ENCODE measurements around the gene PCDHGB1.
"Not testable (repeated sequence)": the region's sequence is repeated elsewhere in the genome, so short reads cannot be mapped to it uniquely, and the experiment has no call there.

PCDHGB1 gene

GRCh38 chr5:141383345-141383744 lies 33.4 kb downstream of the PCDHGB1 start:
- DNase-seq (ENCODE audit: low read depth in 2 of 2), result no peak

DNA sequence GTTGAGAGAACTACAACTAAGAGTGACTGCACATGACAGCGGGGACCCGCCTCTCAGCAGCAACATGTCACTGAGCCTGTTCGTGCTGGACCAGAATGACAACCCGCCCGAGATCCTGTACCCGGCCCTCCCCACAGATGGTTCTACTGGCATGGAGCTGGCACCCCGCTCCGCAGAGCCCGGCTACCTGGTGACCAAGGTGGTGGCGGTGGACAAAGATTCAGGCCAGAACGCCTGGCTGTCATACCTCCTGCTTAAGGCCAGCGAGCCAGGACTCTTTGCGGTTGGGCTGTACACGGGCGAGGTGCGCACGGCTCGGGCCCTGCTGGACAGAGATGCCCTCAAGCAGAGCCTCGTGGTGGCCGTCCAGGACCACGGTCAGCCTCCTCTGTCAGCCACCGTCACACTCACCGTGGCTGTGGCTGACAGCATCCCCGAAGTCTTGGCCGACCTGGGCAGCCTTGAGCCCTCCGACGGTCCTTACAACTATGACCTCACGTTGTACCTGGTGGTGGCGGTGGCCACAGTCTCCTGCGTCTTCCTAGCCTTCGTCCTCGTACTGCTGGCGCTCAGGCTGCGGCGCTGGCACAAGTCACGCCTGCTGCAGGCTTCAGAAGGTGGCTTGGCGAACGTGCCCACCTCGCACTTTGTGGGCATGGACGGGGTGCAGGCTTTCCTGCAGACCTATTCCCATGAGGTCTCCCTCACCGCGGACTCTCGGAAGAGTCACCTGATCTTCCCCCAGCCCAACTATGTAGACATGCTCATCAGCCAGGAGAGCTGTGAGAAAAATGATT lies 34.8 kb downstream of the PCDHGB1 start:
- no peak for DNase-seq (ENCODE audit: low read depth in 2 of 2)

GRCh38 chr5:141387557-141388311 lies 37.8 kb downstream of the PCDHGB1 start, which contains the start of gene PCDHGB4:
TSS of gene PCDHGB4 (plus strand) at chr5:141387698. CDS start at chr5:141387885, 187 bp downstream.
- DNase-seq (ENCODE audit: low read depth in 2 of 2), result not testable (repeated sequence)

GRCh38 chr5:141388661-141389060 lies 38.8 kb downstream of the PCDHGB1 start:
- DNase-seq (ENCODE audit: low read depth in 2 of 2), result no peak

DNA sequence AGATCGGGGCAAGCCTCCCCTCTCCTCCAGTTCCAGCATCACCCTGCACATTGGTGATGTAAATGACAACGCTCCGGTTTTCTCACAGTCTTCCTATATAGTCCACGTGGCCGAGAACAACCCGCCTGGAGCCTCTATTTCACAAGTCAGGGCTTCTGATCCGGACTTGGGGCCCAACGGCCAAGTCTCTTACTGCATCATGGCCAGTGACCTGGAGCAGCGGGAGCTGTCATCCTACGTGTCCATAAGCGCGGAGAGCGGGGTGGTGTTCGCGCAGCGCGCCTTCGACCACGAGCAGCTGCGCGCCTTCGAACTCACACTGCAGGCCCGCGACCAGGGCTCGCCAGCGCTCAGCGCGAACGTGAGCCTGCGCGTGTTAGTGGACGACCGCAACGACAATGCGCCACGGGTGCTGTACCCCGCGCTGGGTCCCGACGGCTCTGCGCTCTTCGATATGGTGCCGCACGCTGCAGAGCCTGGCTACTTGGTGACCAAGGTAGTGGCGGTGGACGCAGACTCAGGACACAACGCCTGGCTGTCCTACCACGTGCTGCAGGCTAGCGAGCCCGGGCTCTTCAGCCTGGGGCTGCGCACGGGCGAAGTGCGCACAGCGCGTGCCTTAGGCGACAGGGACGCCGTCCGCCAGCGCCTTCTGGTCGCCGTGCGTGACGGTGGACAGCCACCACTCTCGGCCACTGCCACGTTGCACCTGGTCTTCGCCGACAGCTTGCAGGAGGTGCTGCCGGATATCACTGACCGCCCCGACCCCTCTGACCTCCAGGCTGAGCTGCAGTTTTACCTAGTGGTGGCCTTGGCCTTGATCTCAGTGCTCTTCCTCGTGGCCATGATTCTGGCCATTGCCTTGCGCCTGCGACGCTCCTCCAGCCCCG lies 39.5 kb downstream of the PCDHGB1 start:
- DNase-seq (ENCODE audit: low read depth in 2 of 2), result no peak

- DNase-seq (ENCODE audit: low read depth in 2 of 2), result no peak
Observed at GRCh38 chr5:141392429-141393198, 42.7 kb downstream of the PCDHGB1 start, which contains the start of gene PCDHGA8. TSS of gene PCDHGA8 (plus strand) at chr5:141392633. CDS start at chr5:141392814, 181 bp downstream.

- no peak for DNase-seq (ENCODE audit: low read depth in 2 of 2)
Observed at GRCh38 chr5:141393267-141393666, 43.4 kb downstream of the PCDHGB1 start.

DNA sequence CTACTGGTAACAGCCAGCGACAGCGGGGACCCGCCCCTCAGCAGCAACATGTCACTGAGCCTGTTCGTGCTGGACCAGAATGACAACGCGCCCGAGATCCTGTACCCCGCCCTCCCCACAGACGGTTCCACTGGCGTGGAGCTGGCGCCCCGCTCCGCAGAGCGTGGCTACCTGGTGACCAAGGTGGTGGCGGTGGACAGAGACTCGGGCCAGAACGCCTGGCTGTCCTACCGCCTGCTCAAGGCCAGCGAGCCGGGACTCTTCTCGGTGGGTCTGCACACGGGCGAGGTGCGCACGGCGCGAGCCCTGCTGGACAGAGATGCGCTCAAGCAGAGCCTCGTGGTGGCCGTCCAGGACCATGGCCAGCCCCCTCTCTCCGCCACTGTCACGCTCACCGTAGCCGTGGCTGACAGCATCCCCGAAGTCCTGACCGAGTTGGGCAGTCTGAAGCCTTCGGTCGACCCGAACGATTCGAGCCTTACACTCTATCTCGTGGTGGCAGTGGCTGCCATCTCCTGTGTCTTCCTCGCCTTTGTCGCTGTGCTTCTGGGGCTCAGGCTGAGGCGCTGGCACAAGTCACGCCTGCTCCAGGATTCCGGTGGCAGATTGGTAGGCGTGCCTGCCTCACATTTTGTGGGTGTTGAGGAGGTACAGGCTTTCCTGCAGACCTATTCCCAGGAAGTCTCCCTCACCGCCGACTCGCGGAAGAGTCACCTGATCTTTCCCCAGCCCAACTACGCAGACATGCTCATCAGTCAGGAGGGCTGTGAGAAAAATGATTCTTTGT lies 44.7 kb downstream of the PCDHGB1 start:
- DNase-seq (ENCODE audit: low read depth in 2 of 2), result not testable (repeated sequence)

DNA sequence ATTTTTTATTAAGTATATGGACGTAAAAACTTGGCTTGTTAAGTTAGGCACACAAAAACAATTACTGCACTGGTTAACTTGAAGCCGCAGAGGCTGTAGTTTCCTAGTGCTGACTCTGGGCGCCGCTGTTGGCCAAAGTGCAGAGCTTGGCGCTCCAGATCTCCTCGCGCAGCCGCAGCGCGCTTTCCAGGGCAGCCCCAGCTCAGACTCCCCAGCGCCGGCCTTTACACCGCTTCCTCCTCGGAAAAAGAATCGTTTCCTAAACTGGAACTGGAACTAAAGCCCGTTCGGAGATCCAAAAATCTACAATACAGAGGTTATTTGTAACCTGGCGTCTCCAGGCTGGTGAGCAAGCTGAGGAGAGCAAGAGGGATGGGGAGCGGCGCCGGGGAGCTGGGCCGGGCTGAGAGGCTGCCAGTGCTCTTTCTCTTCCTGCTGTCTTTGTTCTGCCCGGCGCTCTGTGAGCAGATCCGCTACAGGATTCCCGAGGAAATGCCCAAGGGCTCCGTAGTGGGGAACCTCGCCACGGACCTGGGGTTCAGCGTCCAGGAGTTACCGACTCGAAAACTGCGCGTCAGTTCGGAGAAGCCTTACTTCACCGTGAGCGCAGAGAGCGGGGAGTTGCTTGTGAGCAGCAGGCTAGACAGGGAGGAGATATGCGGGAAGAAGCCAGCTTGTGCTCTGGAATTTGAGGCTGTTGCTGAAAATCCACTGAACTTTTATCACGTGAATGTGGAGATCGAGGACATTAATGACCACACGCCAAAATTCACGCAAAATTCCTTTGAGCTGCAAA lies 48.1 kb downstream of the PCDHGB1 start, which contains the start of gene PCDHGB5:
Gene PCDHGB5, plus strand, starts transcription at position 192 of the 796 bp plus-strand sequence. Its CDS starts 181 bp downstream, at position 373.
- not testable (repeated sequence) for DNase-seq (ENCODE audit: low read depth in 2 of 2)

DNA sequence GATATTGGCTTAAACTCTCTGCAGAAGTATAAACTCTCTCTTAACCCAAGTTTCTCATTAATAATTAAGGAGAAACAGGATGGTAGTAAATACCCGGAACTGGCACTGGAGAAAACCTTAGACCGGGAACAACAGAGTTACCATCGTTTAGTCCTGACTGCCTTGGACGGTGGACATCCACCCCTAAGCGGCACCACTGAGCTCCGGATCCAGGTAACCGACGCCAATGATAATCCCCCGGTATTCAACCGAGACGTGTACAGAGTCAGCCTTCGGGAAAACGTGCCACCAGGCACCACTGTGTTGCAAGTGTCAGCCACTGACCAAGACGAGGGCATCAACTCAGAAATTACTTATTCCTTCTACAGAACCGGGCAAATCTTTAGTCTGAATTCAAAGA lies 48.7 kb downstream of the PCDHGB1 start:
- DNase-seq (ENCODE audit: low read depth in 2 of 2), result no peak

GRCh38 chr5:141399555-141400258 lies 49.8 kb downstream of the PCDHGB1 start:
- no peak for DNase-seq (ENCODE audit: low read depth in 2 of 2)
